GM19328 (cell line): ENCODE results near the gene MPL.
A peak's percentile ranks its signal among the peaks of the same experiment; 100 is the strongest.
"Not testable (repeated sequence)": the region's sequence is repeated elsewhere in the genome, so short reads cannot be mapped to it uniquely, and the experiment has no call there.

ENCODE experiments used
- ATAC-seq: cut with Tn5 transposase; IDR thresholded peaks from one replicate; pipeline ENCODE4 v1.9.1; 2021; ENCODE audit warnings: mild to moderate bottlenecking, moderate library complexity; ENCODE audit not compliant: unreplicated experiment

Gene MPL

DNA sequence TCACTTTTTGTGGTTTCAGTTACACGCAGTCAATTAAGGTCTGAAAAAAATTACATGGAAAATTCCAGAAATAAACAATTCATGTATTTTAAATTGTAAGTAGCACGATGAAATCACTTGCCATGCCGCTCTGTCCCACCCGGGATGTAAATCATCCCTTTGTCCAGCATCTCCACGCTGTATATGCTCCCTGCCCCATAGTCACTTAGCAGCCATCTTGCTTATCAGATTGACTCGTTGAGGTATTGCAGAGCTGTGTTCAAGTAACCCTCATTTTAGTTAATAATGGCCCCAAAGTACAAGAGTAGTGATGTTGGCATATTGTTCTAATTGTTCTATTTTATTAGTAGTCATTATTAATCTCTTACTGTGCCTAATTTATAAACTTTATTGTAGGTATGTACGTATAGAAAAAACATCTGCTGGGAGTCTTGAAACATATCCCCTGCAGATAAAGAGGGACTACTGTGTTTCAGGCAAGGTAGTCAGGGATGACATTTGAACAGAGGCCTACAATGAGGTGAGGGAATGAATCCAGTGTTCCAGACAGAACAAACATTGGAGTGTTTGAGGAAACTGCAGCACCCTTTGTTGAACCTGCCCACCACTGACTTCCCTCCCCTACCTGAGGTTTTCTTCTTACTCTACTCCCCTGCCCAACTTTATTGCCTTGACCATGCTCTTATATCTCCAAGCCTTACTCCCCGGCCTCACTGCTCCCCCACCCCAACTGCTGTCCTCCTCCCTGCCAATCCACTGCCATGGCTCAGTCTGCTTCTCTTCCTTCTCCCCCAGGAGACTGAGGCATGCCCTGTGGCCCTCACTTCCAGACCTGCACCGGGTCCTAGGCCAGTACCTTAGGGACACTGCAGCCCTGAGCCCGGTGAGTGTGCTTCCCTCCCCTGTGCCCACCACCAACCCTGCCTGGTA, 14.1 kb downstream of the MPL start:
- no peak for ATAC-seq

DNA sequence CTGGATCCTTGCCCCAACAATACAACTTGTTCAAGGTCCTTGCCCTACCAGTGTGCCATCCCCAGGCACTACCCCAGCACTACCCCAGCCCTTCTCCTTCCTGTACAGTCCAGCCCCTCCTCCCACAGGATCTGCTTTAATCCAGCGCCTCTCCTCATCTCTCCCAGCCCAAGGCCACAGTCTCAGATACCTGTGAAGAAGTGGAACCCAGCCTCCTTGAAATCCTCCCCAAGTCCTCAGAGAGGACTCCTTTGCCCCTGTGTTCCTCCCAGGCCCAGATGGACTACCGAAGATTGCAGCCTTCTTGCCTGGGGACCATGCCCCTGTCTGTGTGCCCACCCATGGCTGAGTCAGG, 14.7 kb downstream of the MPL start:
- no peak for ATAC-seq

DNA sequence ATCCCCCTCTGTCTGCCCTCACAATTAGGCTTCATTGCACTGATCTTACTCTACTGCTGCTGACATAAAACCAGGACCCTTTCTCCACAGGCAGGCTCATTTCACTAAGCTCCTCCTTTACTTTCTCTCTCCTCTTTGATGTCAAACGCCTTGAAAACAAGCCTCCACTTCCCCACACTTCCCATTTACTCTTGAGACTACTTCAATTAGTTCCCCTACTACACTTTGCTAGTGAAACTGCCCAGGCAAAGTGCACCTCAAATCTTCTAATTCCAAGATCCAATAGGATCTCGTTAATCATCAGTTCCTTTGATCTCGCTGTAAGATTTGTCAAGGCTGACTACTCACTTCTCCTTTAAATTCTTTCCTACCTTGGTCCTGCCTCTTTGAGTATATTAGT, 15.3 kb downstream of the MPL start:
- ATAC-seq = no peak

DNA sequence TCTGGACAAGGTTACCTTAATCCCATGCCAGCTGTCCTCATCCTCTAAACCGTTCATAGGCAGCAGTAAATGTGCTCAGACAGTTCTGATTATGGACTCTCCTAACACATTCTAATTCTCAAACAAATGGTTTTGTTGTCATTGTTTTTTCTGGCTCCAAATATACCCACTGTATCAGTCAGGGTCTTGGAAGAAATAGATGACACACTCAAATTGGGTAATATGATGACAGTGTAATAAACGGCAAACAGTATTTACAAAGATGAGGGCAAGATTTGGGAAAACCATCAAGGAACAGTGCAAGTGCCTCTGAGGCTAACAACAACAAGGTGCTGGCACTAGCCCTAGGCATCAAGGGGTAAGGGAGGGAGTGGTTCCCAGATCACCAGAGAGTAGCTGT, 16.9 kb downstream of the MPL start:
- no peak for ATAC-seq

DNA sequence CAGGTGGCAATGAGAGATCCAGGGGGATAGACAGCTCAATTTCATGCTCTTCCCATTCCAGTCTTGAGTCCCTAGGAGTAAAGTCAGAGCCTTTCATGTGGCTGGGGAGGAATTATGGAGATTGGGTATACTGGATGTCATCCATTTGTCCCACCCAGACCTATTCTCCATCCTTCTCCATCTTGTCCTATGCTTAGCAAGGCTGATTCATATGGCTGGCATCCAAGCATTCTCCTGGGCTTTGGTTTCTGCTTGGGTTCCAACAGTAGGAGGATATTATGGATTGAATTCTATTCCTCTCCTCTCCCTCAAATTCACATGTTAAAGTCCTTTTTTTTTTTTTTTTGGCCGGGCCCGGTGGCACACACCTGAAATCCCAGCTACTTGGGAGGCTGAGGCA, 17.3 kb downstream of the MPL start:
- ATAC-seq = no peak

DNA sequence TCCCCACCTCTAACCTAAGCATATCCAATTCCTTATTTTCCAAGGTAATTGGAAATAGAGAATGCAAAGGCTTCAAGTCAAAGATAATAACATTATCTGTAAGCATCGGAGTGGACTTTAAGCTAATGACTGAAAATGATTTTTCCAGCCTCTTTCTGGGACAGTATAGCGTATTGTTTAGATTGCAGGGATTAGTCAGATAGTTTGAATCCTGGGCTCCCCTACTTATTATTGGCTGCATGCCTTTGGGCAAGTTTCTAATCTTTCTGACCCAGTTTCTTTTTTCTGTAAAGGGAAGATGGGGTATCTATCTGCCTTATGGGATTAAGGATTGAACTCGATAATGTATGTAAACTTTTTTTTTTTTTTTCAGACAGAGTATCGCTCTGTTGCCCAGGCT, 19.6 kb downstream of the MPL start:
- ATAC-seq = no peak

DNA sequence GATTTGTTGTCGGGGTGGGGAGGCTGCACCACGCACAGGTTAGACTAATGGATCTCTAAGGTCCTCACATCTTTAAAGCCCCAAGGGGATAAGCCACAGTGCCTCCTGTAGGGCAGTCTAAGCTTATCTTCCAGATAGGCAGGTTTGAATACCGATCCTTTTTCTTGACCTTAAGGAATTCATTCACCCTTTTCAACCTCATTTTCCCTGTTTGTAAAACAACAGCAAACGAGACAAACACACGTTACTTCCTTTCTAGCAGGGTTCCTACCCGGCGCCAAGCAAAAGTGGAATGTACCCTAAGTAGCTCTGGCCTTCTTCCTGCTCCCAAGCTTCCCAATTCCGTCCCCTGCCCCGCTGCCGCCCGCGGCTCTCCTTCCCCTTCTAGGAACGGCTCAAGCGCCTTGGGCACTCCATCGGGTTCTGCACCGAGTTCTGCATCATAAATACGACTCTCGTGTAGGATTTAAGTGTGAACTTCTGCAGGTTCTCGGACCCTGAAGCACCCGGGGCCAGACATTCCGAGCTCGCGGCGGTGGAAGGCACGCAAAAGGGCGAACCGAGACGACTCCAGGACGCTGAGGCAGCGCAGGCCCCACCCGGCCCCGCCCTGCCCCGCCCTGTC, 20.6 kb downstream of the MPL start:
- ATAC-seq = peak; percentile 5

DNA sequence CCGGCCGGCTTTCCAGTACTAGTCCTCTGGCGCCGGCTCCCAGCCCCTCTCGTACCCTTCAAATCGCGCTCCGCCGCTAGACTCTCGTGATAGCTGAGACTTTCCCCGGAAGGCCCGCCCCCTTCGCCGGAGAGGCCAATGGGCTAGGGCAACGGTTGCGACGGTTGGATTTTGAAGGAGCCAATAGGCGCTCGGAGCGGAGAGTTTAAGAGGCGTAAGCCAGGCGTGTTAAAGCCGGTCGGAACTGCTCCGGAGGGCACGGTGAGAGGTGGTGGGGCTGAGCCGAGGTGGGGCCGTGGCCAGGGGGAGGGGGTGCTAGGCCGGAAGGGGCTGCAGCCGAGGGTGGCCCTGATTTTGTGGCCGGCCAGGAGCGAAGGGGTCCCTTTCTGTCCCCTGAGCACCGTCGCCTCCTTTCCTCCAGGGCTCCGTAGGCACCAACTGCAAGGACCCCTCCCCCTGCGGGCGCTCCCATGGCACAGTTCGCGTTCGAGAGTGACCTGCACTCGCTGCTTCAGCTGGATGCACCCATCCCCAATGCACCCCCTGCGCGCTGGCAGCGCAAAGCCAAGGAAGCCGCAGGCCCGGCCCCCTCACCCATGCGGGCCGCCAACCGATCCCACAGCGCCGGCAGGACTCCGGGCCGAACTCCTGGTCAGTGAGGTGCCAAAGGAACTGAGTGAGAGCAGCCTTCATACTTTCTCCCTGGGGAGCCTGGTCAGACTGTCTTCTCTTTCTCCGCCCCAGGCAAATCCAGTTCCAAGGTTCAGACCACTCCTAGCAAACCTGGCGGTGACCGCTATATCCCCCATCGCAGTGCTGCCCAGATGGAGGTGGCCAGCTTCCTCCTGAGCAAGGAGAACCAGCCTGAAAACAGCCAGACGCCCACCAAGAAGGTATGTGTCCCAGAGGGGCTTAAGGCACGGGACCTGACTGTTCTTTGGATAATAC, 21.4 kb downstream of the MPL start, which contains the start of gene CDC20:
Gene CDC20, plus strand, starts transcription at position 236 of the 948 bp plus-strand sequence. Its CDS starts 235 bp downstream, at position 471.
- peak; percentile 93 for ATAC-seq

DNA sequence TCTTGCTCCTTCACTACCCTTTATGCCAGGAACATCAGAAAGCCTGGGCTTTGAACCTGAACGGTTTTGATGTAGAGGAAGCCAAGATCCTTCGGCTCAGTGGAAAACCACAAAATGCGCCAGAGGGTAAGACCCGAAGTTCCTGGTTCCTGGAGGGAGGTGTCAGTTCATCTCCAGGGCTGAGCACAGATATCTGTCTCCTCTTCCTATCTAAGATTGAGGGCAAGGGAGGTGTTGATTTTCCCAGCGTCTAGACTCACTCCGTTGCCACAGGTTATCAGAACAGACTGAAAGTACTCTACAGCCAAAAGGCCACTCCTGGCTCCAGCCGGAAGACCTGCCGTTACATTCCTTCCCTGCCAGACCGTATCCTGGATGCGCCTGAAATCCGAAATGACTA, 22.1 kb downstream of the MPL start:
- no peak for ATAC-seq

DNA sequence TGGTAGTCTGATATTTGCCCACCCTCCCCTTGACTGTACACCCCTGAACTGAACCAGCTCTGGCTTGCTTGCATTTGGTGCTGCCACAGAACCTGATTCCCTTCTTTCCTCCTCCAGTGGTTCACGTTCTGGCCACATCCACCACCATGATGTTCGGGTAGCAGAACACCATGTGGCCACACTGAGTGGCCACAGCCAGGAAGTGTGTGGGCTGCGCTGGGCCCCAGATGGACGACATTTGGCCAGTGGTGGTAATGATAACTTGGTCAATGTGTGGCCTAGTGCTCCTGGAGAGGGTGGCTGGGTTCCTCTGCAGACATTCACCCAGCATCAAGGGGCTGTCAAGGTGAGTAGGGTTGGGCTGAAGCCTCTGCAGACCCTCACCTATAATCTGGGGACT, 23.0 kb downstream of the MPL start:
- no peak for ATAC-seq

DNA sequence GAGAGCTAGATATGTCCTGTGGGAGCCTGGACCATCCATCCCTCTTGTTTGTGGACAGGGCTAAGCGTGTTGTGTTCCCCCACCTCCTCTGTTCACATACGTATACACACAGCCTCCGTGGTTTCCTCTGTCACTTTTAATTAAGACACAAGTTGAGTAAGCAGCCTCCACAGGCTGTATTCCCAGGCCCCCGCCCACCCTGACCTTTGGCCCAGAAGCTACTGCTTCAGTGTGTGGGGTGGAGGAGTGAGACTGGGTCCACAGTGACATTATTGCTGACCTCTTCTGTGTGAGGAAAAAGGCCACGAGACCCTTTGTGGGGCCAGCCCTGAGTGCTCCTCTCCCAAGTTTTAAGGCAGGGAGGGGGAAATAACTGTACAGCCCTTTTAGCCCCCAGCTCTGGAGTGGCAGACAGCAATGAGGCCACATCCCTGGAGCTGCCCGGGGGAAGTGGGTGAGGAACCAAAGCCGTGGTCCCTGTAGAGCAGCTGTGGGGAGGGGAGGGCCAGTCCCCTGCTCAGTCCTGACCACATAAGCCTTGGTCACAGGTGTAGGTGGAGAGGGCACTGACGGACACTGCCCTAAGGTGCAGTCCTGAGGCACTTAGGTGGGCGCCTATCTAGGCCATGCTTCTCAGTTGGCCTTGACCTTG, 25.8 kb downstream of the MPL start:
- no peak for ATAC-seq

DNA sequence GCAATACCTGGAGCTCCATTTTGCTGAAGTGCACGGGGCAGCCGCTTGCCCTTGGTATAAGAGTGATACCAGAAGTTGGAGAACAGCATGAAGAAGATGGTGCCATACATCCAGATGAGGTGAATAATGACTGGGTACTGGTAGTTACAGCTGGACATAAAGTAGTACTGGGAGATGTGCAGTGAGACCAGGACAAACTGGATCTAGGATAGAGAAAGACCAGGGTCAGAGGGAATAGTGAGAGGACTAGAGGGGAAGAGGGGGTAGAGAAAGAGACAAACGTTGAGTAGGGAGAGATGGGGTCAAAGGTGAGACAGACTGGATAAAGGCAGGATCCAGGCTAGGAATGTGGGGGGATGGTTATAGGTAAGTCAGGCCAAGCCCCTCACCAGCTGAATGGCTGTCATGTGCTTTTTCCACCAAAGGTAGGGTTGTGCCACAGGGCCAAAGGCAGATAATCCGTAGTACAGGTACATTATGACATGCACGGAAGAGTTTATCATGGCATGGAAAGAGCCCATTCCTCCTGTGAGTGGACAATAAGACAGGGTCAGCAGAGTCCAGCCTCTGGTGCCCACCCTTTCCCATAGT, 26.4 kb downstream of the MPL start:
- no peak for ATAC-seq

DNA sequence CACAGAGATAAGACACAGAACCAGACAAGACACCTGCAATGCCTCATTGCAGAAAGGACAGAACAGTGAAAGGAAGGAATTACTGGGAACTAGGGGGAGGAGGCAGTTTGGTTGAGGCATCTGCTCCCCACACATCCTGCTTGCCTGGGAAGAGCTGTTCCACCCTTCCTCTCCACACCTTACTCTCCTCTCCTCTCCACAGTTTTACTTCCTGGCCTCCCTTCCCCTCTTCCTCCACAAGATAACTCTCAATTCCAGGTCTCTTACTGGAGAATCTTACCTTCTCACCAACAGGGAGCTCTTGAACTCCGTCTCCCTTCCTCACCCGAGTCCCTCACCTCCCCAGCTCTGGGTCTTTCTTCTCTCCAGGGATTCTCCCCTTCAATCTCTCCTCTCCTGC, 28.1 kb downstream of the MPL start:
- no peak for ATAC-seq

DNA sequence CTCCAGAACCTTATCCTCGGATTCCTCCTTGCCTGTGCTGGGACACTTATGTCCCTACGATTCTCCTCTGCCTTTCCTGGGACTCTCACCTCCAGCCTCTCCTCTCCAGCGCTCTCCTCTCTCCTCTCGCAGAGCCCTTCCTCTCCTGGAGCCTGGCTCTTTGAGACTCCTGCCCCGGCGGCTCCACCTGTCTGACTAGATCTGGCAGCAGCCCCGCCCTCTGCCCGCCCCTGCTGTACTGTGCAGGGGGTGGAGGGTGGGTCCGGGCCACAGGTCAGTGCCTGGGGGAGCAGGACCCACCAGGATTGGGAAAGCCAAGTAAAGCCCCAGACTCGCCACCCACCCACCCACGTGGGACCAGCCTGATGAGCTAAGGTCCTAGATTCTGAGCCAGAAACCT, 28.6 kb downstream of the MPL start:
- ATAC-seq = no peak

DNA sequence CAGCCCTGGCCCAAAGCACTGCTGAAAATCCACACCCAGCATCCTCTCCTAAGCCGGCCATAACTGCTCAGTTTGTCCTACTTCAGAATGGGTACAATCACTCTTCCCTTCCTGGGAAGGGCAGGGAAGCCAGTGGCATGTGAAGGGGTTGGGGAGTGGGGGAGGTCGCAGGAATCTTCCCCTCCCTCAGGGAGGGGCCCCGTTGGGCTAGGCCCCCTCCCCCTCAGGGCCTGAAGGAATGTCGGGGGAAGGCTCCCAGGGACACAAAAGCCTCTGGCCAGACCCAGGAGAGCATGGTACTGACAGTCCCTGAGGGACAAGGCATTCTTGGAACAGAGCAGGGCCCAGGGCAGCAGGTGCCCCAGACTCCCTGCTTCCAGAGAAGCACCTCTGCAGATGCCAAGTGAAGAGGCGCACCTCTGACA, 29.0 kb downstream of the MPL start:
- no peak for ATAC-seq

DNA sequence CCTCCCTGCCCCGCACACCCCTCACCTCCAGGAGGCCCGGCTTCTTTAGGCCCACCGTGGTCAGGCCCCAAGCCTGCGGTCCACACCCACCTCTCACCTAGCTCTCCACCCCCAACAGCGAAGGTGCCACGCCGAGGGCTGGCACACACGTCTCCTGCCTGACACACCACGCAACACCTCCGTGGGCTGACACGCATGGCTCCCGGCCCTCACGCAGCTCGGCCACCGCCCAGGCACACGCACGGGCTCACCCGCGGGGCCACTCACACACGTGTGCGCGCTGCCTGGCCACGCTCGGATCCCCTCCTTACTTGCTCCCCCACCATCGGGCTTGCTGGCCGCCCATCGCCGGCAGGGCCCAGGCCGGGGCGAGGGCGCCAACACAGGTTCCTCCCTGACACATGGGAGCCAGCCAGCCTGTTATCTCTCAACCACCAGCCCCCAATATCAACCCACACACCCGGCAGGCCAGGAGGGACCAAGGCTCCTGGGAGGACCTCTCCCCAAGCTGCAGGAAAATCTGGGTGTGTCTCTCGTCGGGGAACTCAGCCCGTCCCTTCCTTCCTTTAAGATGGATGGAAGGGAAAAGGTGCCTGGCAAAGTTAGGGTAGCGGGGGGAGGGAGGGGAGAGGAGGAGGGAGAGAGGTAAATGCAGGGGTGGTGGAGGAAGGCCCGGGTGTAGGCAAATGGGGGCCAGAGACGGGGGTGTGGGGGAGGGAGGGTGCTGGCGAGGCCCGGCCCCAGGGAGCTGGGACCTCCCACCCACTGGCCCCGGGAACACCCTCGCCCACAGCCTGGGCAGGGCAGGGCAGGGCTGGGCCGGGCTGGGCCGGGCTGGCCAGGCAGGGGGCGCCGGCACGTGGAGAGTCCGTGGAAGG, 29.6 kb downstream of the MPL start:
- ATAC-seq = peak; percentile 47

DNA sequence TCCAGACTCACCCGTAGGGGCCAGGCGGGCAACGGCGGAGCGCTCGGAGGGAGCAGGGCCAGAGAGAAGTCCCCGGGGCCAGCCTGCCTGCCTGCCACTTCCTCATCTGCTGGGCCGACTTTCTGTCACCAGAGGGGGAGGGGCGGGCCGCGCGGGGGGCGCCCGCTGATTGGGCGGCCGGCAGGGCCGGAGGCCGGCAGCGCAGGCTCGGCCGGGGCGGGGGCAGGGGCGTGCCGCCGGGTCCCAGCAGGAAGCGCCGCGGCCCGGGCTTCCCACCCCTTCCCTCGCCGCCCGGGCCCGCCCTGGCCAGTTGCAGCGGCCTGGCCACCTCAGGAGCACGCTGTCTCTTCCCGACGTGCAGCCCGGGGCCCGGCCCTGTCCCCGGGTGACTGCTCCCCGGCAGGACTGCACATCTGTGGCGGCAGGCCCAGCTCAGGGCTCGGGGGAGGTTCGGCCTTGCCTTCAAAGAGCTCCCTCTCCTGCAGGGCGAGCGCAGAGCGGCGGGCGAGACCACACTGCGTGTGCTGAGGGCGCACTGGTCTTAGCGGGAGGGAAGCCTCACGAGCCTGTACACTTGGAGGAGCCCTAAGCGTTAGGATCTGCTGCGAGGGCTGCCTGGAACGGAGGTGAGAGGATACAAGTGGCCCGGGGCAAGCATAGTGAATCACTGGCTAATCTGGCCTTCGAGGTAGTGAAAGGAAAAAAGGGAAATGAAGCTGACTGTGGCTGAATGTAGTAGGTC, 30.5 kb downstream of the MPL start, which contains the start of gene ELOVL1:
Gene ELOVL1, minus strand, starts transcription at position 108 of the 742 bp plus-strand sequence. CDS start 2,402 bp downstream, outside the sequence.
- peak; percentile 78 for ATAC-seq

DNA sequence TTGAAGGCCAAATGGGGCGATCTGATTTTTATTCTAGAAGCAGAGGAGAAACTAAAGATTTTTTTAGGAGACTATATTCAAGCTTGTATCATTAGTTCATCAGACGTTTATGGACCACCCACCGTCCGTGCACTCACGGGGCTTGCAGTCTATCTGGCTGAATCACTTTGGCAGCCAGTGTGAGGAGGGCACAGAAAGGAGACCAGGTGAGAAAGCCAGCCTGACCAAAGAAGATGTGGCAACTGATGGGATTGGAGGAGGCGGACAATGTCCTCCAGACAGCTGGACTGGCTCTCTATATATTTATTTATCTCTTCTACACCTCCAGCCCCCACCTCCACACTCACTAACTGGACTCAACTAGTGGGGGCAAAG, 31.0 kb downstream of the MPL start:
- no peak for ATAC-seq

DNA sequence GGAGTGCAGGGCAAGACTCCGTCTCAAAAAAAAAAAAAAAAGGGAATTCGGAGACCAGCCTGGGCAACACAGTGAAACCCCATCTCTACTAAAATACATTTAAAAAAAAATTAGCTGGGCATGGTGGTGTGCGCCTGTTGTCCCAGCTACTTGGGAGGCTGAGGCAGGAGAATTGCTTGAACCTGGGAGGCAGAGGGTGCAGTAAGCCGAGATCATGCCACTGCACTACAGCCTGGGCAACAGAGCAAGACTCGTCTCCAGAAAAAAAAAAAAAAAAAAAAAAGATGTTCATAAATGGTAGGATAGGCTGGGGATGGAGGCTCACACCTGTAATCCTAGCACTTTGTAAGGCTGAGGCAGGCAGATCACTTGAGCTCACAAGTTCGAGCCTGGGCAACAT, 32.2 kb downstream of the MPL start:
- ATAC-seq = not testable (repeated sequence)
